Duodenal mucosa (tissue), 2 donors: ENCODE results near the gene ETFB.

Experiments
- H3K27ac ChIP-seq: one replicate; pipeline ENCODE4 v1.7.0; 2013; ENCODE audit warnings: low read depth, low read length
- H3K27me3 ChIP-seq, 2 donors: one replicate each; pipeline ENCODE4 v1.7.0; 2013; ENCODE audit warnings: low read length in 2 of 2, control low read depth in 1 of 2; ENCODE audit not compliant: insufficient read depth in 2 of 2, control insufficient read depth in 1 of 2
- H3K36me3 ChIP-seq, 2 donors: one replicate each; pipeline ENCODE4 v1.7.0; 2013; ENCODE audit warnings: low read length in 2 of 2, control low read depth in 1 of 2; ENCODE audit not compliant: insufficient read depth in 2 of 2, control insufficient read depth in 1 of 2
- H3K4me1 ChIP-seq, 2 donors: one replicate each; pipeline ENCODE4 v1.7.0; 2013; ENCODE audit warnings: low read length in 2 of 2, control low read depth in 1 of 2; ENCODE audit not compliant: insufficient read depth in 2 of 2, control insufficient read depth in 1 of 2
- H3K4me3 ChIP-seq, 2 donors: one replicate each; pipeline ENCODE4 v1.7.0; 2013; ENCODE audit warnings: low read length in 2 of 2, low read depth in 1 of 2
- H3K9ac ChIP-seq, 2 donors: one replicate each; pipeline ENCODE4 v1.7.0; 2013; ENCODE audit warnings: low read length in 2 of 2, low read depth in 1 of 2
- H3K9me3 ChIP-seq, 2 donors: one replicate each; pipeline ENCODE4 v1.7.0; 2013; ENCODE audit warnings: low read length in 2 of 2, control low read depth in 1 of 2; ENCODE audit not compliant: control insufficient read depth in 1 of 2

Gene ETFB

GRCh38 chr19:51372649-51373504 lies 6.7 kb upstream of the ETFB start, which contains the start of gene NKG7:
TSS of gene NKG7 (minus strand) at chr19:51372654. CDS start at chr19:51372535, 119 bp downstream.
- Histone ChIP-seq H3K36me3 (no peaks in the 10 kb centered on the region), H3K9me3 (no peaks in the 10 kb centered on the region), H3K4me1 (peaks cover 0 to 7% of the 10 kb centered on the region in 2 donors), H3K9ac (peak within 1 kb of the TSS in 1 of 2 donors; percentile 18), H3K4me3 (peak within 1 kb of the TSS; percentile 27 to 32), H3K27ac (no peak within 1 kb of the TSS), H3K27me3 (no peaks in the 10 kb centered on the region)

DNA sequence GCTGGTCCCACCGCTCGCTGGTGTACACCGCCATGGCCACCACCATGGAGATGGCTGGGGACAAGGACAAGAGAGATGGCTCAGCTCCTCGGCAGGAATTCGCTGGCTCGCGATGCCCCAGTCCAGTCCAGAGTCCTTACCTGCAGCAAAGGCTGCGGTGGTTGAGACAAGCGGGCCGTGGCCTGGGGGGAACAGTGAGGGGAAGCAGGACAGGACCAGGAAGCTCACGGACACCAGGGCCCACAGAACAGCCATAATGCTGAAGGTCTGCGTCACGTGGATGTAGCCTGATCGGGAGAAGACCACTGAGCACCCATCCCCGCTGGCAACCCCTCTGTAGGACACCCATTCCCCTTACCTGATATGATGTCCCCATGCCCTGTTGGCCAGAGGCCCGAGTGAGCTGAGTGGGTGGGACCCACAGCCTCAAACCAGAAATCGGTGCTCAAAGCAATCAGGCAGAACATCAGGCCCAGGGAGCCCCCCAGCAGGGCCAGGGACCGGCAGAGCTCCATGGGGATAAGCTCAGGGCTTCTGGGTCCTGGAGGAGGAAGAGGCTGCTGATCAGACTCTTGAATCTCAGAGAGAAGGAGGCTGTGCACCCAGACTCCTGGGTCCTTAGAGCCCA lies 5.9 kb upstream of the ETFB start:
- H3K36me3 ChIP-seq = no peaks in the 10 kb centered on the region
- H3K9ac ChIP-seq = peak overlapping the region in 1 of 2 donors; percentile 18
- peak overlapping the region; percentile 27 to 32 for H3K4me3 ChIP-seq
- no peak overlapping the region for H3K27ac ChIP-seq
- no peaks in the 10 kb centered on the region for H3K9me3 ChIP-seq
- no peaks in the 10 kb centered on the region for H3K27me3 ChIP-seq
- peaks cover 0 to 7% of the 10 kb centered on the region in 2 donors for H3K4me1 ChIP-seq

DNA sequence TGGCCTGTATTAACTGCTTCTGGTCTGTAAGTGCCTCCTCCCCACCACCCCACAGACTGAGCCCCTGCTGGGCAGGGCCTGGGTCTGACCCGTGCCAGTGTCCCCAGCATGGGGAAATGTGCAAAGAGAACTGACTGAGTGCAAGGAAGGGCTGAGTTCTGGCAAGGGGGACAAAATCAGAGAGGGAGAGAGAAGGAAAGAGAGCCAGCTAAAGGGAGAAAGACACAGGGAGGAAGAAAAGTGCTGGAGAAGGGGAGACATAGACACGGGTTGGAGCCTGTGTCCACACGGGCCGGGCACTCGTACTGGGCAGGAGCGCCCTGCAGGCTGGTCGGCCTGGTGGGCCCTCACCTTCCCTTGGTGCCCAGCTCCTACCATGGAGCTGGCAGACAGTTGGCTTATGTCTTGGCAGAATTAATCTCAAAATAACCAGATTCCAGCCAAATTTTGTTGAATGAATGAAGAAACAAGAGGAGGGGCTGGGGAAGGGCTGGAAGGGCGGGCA lies 5.0 kb upstream of the ETFB start:
- Histone ChIP-seq H3K36me3 (no peaks in the 10 kb centered on the region), H3K9ac (peak overlapping the region in 1 of 2 donors; percentile 18), H3K4me3 (peak overlapping the region in 1 of 2 donors; percentile 32), H3K27ac (no peak overlapping the region), H3K9me3 (no peaks in the 10 kb centered on the region), H3K27me3 (no peaks in the 10 kb centered on the region), H3K4me1 (peaks cover 0 to 7% of the 10 kb centered on the region in 2 donors)

DNA sequence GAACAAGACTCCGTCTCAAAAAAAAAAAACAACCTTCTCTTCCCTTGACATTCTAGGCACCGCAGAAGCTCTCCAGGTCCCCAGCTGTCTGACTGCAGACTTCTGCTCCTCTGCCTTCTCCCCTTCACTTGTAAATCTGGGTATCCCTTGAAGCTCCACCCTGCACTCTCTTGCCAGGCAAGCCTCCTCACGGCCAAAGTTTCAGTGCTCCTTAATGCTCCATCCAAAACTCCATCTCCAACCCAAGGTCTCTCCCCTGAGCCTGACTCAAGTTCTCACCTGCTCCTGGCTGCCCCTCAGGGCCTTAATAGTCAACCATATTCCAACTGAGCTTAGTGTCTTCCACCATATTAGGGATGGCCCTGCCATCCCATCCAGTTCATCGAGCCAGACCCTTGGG lies 4.0 kb upstream of the ETFB start:
- Histone ChIP-seq H3K27ac (no peak overlapping the region), H3K36me3 (no peaks in the 10 kb centered on the region), H3K4me3 (peak overlapping the region in 1 of 2 donors; percentile 35), H3K4me1 (peaks cover 0 to 13% of the 10 kb centered on the region in 2 donors), H3K27me3 (no peaks in the 10 kb centered on the region), H3K9me3 (no peaks in the 10 kb centered on the region), H3K9ac (no peak overlapping the region)

- H3K4me1 ChIP-seq = peaks cover 6 to 26% of the 10 kb centered on the region in 2 donors
- H3K9ac ChIP-seq = peak within 1 kb of the TSS; percentile 56 to 96
- H3K36me3 ChIP-seq = no peaks in the 10 kb centered on the region
- H3K9me3 ChIP-seq = no peaks in the 10 kb centered on the region
- peak within 1 kb of the TSS; percentile 90 to 95 for H3K4me3 ChIP-seq
- no peaks in the 10 kb centered on the region for H3K27me3 ChIP-seq
- H3K27ac ChIP-seq = peak within 1 kb of the TSS; percentile 62
Observed at GRCh38 chr19:51368366-51369282, 2.4 kb upstream of the ETFB start, which contains the start of gene CLDND2. TSS of gene CLDND2 (minus strand) at chr19:51369003. CDS start at chr19:51368577, 426 bp downstream.

DNA sequence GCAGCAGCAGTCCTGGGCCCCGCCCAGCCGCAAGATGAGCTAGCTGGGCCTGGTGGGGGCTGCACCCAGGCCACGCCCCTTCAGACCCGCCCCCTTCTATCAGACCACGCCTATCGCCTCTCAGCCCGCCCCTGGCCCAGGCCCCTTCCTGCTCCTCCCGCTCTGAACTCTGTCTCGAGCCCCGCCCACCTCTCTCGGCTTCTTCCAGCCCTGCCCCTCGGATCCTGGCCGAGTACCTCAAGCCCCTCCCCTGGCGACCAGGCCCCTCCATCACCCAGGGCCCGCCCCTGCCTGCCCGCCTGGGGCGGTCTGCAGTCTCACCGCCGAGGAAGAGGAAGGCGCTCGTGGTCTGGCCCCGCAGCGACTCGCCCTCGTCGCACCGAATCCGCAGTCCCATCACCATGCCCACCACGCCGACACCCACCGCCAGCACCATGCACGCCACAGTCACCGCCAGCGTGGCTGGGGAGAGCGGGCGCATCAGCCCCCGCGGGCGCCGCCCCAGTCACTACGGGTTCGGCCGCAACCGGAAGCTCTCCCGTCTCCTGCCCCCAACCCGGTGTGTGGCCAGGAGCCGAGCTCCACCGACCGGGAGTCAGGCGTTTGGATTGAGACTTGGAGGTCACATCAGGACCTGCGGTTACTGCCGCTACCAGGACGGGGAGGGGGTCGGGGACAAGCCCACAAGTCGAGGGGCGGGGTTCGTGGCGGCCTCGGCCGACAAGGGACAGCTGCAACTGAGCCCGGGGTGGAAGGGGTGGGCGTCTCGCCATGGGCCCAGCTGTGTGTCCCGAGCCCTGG lies 1.6 kb upstream of the ETFB start:
- Histone ChIP-seq H3K27me3 (no peaks in the 10 kb centered on the region), H3K4me3 (peak overlapping the region; percentile 90 to 95), H3K4me1 (peaks cover 9 to 33% of the 10 kb centered on the region in 2 donors), H3K9ac (peak overlapping the region; percentile 96 to 98), H3K27ac (peak overlapping the region; percentile 90), H3K9me3 (no peaks in the 10 kb centered on the region), H3K36me3 (no peaks in the 10 kb centered on the region)

GRCh38 chr19:51367255-51367564 lies 1.0 kb upstream of the ETFB start:
- Histone ChIP-seq H3K4me1 (peaks cover 9 to 38% of the 10 kb centered on the region in 2 donors), H3K27ac (peak overlapping the region; percentile 90), H3K36me3 (no peaks in the 10 kb centered on the region), H3K4me3 (peak overlapping the region; percentile 90 to 95), H3K27me3 (no peaks in the 10 kb centered on the region), H3K9me3 (no peaks in the 10 kb centered on the region), H3K9ac (peak overlapping the region; percentile 96 to 98)

DNA sequence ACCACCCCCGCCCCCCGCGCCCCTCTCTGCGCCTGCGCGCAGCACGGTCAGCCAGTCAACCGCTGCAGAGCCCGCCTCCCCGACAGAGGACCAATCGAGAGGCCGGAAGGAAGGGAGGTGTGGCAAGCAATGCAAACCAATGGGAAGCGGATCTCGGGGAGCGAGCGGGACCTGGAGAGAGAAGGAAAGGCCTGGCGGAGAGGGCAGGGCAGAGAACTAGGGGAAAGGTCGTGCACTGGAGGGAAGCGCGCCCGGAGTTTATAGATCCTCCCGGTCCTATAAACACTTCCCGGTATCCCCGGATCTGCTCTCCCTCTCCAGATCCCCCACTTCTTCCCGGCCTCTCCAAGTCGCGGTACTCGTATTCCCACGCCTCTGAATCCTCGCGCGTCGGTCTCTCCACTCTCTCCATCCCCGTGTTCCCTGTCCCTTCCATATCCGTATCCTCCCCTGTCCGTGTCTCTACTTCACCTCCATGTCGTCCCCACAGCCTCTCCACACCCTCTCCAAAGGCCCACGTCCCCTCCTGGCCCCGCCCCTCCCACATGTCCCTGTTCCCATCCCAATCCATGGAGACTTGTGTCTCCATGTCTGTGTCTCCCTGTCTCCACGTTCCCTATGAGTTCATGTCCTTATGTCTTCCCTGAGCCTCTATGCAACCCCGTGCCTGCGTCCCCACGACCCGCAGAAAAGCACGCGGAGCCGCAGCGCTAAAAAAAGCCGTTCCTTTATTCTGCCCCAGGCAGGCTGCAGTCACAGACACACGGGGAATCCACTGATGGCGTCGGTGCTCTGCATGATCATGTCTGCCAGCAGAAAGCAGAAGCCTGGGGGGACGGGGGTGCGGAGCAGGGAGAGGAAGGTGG lies 434 bp upstream of the ETFB start:
- H3K9me3 ChIP-seq = no peaks in the 10 kb centered on the region
- no peaks in the 10 kb centered on the region for H3K27me3 ChIP-seq
- H3K4me3 ChIP-seq = peak overlapping the region; percentile 90 to 96
- no peaks in the 10 kb centered on the region for H3K36me3 ChIP-seq
- H3K9ac ChIP-seq = peak overlapping the region; percentile 96 to 98
- peak overlapping the region; percentile 90 for H3K27ac ChIP-seq
- H3K4me1 ChIP-seq = peaks cover 9 to 38% of the 10 kb centered on the region in 2 donors
